ENCODE measurements around the gene CHMP6.

DNA sequence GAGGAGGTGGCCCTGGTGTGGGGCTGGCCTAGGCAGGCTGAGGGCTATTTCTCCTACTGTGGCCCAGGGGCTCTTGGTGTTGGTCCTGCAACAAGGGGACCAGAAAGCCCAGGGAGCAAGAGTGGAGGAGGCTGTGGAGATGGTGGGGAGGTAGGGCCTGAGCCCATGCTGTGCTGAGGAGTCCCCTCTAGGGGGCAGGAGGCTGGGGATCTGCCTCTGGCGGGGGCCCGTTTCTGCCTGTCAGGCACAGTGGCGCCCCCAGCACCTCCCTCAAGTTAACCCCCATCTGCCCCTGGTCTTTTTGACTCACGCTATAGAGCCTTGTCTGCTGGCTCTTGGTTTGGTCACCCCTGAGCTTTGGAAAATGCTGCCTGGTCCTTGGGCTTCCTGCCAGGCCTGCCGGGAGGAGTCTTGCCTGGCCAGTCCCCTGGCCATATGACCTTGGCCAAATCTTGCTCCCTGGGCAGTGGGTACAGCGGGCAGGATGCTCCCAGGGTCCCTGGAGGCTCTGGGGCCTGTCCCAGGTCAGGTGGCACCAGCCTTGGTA is 49.2 kb downstream of the CHMP6 start:
- TF ChIP-seq, protein P1, sequence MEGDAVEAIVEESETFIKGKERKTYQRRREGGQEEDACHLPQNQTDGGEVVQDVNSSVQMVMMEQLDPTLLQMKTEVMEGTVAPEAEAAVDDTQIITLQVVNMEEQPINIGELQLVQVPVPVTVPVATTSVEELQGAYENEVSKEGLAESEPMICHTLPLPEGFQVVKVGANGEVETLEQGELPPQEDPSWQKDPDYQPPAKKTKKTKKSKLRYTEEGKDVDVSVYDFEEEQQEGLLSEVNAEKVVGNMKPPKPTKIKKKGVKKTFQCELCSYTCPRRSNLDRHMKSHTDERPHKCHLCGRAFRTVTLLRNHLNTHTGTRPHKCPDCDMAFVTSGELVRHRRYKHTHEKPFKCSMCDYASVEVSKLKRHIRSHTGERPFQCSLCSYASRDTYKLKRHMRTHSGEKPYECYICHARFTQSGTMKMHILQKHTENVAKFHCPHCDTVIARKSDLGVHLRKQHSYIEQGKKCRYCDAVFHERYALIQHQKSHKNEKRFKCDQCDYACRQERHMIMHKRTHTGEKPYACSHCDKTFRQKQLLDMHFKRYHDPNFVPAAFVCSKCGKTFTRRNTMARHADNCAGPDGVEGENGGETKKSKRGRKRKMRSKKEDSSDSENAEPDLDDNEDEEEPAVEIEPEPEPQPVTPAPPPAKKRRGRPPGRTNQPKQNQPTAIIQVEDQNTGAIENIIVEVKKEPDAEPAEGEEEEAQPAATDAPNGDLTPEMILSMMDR (conservative IDR thresholded peaks at IDR 0.05) = no peak; the same call in 1 of the 2 replicates
- TF ChIP-seq ZFX (IDR thresholded peaks at IDR 0.05) = no peak
